DOHH2 (cell line): ENCODE results near the gene THSD7A.

Source experiments
- H3F3A ChIP-seq: fragments of 200-600 bp; sonication (generic), shearing (Covaris generic); 2 replicates; pipeline ENCODE4 v1.6.0; 2016; ENCODE audit warnings: antibody characterized with exemption, mild to moderate bottlenecking; ENCODE audit not compliant: control insufficient read depth, insufficient read depth
- H3K27ac ChIP-seq: fragments of 200-600 bp; sonication (generic); 2 replicates; pipeline ENCODE4 v1.5.1; 2014; ENCODE audit warnings: low read depth, mild to moderate bottlenecking, low read length, moderate library complexity
- H3K27me3 ChIP-seq: fragments of 200-600 bp; sonication (generic); 2 replicates; pipeline ENCODE4 v1.6.1; 2014; ENCODE audit warnings: mild to moderate bottlenecking, low read length, mixed read lengths; ENCODE audit not compliant: control insufficient read depth
- H3K36me3 ChIP-seq: fragments of 200-600 bp; sonication (generic); 2 replicates; pipeline ENCODE4 v1.6.1; 2014; ENCODE audit warnings: mild to moderate bottlenecking, low read length, moderate library complexity, mixed read lengths; ENCODE audit not compliant: control insufficient read depth
- H3K4me1 ChIP-seq: fragments of 200-600 bp; sonication (generic); 2 replicates; pipeline ENCODE4 v1.6.1; 2014; ENCODE audit warnings: mild to moderate bottlenecking, low read length, mixed read lengths; ENCODE audit not compliant: control insufficient read depth
- H3K4me2 ChIP-seq: fragments of 200-600 bp; sonication (generic); 2 replicates; pipeline ENCODE4 v1.6.0; 2014; ENCODE audit warnings: mild to moderate bottlenecking, low read length, moderate library complexity
- H3K4me3 ChIP-seq: fragments of 200-600 bp; sonication (generic); 2 replicates; pipeline ENCODE4 v1.5.1; 2014; ENCODE audit warnings: mild to moderate bottlenecking, low read length, mixed read lengths
- H3K79me2 ChIP-seq: fragments of 200-600 bp; sonication (generic); 2 replicates; pipeline ENCODE4 v1.6.1; 2014; ENCODE audit warnings: mild to moderate bottlenecking, low read length, mixed read lengths; ENCODE audit not compliant: control insufficient read depth
- H3K9me2 ChIP-seq: fragments of 200-600 bp; sonication (generic); replicated peaks from 2 replicates; pipeline ENCODE4 v1.6.1; 2014; ENCODE audit warnings: mild to moderate bottlenecking, low read length, mixed read lengths; ENCODE audit not compliant: control insufficient read depth
- H3K9me3 ChIP-seq: fragments of 200-600 bp; sonication (generic); 2 replicates; pipeline ENCODE4 v1.6.1; 2014; ENCODE audit warnings: antibody characterized with exemption, low read length, mixed read lengths; ENCODE audit not compliant: control insufficient read depth, insufficient read depth
- H4K20me1 ChIP-seq: fragments of 200-600 bp; sonication (generic); 2 replicates; pipeline ENCODE4 v1.6.0; 2014; ENCODE audit warnings: low read depth, mild to moderate bottlenecking, antibody characterized with exemption, low read length, moderate library complexity; ENCODE audit not compliant: control insufficient read depth, insufficient read depth
- EZH2phosphoT487 ChIP-seq: fragments of 200-600 bp; sonication (generic); IDR thresholded peaks from 2 replicates; pipeline ENCODE4 v1.6.1; 2017; ENCODE audit warnings: borderline replicate concordance, mild to moderate bottlenecking, antibody characterized with exemption, low read length, moderate library complexity, mixed read lengths
- TF ChIP-seq, protein P1 (sequence below): fragments of 200-600 bp; sonication (generic); IDR thresholded peaks from one replicate; pipeline ENCODE4 v1.5.1; 2014; ENCODE audit warnings: antibody characterized with exemption, mild to moderate bottlenecking, low read depth, low read length; ENCODE audit not compliant: poor library complexity, severe bottlenecking

Gene THSD7A

DNA sequence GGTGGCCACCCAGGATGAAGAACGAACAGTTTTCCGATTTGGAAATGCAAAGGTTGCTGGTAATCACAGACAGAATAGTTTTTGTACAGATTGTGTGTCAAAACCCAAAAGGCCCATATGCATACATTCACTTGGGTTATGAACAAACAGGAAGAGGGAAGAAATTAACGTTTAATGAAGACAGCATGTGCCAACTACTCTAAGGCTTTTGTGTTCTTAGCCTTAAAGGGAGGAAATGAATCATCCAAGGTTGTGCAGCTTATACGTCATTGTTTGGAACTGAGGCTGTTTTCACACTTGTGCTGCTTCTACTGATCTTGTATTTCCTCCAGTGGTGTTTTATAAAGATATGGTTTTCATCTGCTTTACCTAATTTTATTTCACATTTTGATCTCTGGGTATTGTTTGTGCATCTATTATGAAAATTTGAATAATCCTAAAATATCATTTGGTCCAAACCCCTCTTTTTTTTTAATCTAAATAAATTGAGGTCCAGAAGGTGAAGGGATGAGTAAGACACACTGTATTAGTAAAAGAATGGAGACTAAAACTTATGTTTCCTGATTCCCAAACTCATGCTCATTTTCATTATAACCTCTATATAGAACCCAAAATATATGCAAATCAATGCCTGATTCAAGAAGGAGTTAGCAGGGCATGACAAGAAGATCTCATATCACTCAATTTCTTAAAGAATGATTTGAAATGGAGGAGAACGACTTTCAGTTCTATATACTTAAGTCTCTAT, 373.1 kb downstream of the THSD7A start:
- Histone ChIP-seq H3K4me3 (no peak overlapping the region), H3K79me2 (no peaks in the 10 kb centered on the region), H3K4me2 (no peak overlapping the region)

DNA sequence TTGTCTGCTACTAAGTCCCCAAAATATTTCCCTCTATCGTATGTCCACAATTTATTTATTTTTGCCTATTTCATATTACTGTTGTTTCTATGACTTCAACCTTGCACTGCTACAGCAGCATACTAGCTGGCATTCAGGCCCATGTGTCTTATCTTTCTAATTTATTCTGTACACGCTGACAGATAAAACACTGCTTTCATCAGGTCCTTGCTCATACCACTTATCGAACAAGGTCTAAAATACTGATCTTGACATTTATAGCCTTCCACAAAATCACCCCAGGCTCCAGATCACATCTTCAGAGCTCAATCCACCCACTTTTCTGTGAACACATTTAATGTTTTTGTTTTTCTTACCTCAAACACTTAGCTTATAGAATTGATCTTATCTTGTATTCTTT, 374.6 kb downstream of the THSD7A start:
- H3F3A ChIP-seq: no peaks in the 10 kb centered on the region
- H3K4me3 ChIP-seq: no peak overlapping the region
- no peaks in the 10 kb centered on the region for H4K20me1 ChIP-seq
- H3K9me3 ChIP-seq: no peaks in the 10 kb centered on the region
- no peak overlapping the region for H3K4me2 ChIP-seq
- H3K79me2 ChIP-seq: no peaks in the 10 kb centered on the region
- no peaks in the 10 kb centered on the region for H3K36me3 ChIP-seq
- TF ChIP-seq, protein P1, sequence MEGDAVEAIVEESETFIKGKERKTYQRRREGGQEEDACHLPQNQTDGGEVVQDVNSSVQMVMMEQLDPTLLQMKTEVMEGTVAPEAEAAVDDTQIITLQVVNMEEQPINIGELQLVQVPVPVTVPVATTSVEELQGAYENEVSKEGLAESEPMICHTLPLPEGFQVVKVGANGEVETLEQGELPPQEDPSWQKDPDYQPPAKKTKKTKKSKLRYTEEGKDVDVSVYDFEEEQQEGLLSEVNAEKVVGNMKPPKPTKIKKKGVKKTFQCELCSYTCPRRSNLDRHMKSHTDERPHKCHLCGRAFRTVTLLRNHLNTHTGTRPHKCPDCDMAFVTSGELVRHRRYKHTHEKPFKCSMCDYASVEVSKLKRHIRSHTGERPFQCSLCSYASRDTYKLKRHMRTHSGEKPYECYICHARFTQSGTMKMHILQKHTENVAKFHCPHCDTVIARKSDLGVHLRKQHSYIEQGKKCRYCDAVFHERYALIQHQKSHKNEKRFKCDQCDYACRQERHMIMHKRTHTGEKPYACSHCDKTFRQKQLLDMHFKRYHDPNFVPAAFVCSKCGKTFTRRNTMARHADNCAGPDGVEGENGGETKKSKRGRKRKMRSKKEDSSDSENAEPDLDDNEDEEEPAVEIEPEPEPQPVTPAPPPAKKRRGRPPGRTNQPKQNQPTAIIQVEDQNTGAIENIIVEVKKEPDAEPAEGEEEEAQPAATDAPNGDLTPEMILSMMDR: no peak
- TF ChIP-seq EZH2phosphoT487: no peak
- no peaks in the 10 kb centered on the region for H3K9me2 ChIP-seq
- H3K27ac ChIP-seq: no peak overlapping the region
- no peaks in the 10 kb centered on the region for H3K4me1 ChIP-seq
- no peaks in the 10 kb centered on the region for H3K27me3 ChIP-seq

More for the DNA sequence above, 373.1 kb downstream of the THSD7A start:
- Histone ChIP-seq H4K20me1 (no peaks in the 10 kb centered on the region), H3K36me3 (no peaks in the 10 kb centered on the region), H3F3A (no peaks in the 10 kb centered on the region), H3K4me1 (no peaks in the 10 kb centered on the region), H3K9me2 (no peaks in the 10 kb centered on the region), H3K9me3 (no peaks in the 10 kb centered on the region), H3K27me3 (no peaks in the 10 kb centered on the region), H3K27ac (no peak overlapping the region)
- TF ChIP-seq, protein P1: no peak
- TF ChIP-seq EZH2phosphoT487: no peak

DNA sequence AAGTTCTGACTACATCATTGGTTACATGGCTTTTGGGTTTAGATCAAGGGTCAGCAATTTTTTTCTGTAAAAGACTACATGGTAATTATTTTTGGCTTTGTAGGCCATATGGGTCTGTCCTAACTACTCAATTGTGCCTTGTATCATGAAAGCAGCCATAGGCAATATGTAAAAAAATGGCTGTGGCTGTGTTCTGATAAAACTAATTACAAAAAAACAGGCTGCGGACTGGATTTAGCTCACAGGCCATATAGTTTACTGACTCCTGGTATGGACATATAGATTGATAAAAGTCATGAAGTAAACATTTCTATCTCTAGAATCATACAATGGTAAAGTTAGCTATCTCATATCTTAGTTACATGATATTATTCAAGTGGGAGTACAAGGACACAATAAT, 375.4 kb downstream of the THSD7A start:
- Histone ChIP-seq H3K9me2 (no peaks in the 10 kb centered on the region), H3K4me2 (no peak overlapping the region)

More for the DNA sequence above, 375.4 kb downstream of the THSD7A start:
- no peaks in the 10 kb centered on the region for H3K9me3 ChIP-seq
- no peak for TF ChIP-seq EZH2phosphoT487
- TF ChIP-seq, protein P1: no peak
- no peaks in the 10 kb centered on the region for H3K4me1 ChIP-seq
- no peaks in the 10 kb centered on the region for H3K27me3 ChIP-seq
- no peaks in the 10 kb centered on the region for H4K20me1 ChIP-seq
- no peak overlapping the region for H3K4me3 ChIP-seq
- no peaks in the 10 kb centered on the region for H3K79me2 ChIP-seq
- no peaks in the 10 kb centered on the region for H3K36me3 ChIP-seq
- no peak overlapping the region for H3K27ac ChIP-seq
- H3F3A ChIP-seq: no peaks in the 10 kb centered on the region
